Stimulated activated CD4-positive, alpha-beta T cell treated with anti-CD3 and anti-CD28 coated beads, TNF-alpha, amount 100 ng/mL, for 48 hours (primary cell): Measurements from ENCODE around the gene CTSF.
"Not testable (repeated sequence)": the region's sequence is repeated elsewhere in the genome, so short reads cannot be mapped to it uniquely, and the experiment has no call there.

Source experiments
- DNase-seq, 3 donors: peaks; one replicate each; pipeline ENCODE4 v3.0.0-alpha.2; 2020; ENCODE audit warnings: low read depth in 3 of 3

Gene CTSF

GRCh38 chr11:66589996-66590675 lies 21.7 kb upstream of the CTSF start:
- DNase-seq: no peak

DNA sequence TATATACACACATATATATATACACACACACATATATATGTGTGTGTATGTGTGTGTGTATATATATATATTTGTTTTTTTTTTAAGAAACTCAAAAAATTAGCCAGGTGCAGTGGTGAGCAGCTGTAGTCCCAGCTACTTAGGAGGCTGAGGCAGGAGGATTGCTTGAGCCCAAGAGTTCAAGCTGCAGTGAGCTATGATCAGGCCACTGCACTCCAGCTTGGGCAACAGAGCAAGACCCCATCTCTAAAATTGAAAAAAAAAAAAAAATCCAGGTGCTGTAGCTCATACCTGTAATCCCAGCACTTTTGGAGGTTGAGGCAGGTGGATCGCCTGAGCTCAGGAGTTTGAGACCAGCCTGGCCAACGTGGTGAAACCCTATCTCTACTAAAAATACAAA lies 20.9 kb upstream of the CTSF start:
- DNase-seq: not testable (repeated sequence)

DNA sequence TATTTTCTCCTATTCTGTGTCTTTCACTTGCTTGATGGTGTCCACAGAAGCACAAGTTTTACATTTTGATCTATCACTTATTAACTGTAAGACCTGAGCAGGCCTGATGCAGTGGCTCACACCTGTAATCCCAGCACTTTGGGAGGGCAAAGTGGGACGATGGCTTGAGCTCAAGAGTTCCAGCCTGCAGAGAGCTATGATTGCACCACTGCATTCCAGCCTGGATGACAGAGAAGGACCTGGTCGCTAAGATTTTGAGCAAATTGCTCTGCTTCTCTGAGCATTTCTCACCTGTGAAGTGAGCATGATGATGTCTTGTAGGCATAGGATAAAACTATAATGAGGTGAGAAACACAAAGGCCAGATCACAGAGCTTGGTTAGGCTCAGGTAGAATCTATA lies 17.7 kb upstream of the CTSF start:
- no peak for DNase-seq

- not testable (repeated sequence) for DNase-seq
Observed at GRCh38 chr11:66585447-66585846, 17.0 kb upstream of the CTSF start.

- DNase-seq: not testable (repeated sequence)
Observed at GRCh38 chr11:66582565-66583147, 14.2 kb upstream of the CTSF start.

DNA sequence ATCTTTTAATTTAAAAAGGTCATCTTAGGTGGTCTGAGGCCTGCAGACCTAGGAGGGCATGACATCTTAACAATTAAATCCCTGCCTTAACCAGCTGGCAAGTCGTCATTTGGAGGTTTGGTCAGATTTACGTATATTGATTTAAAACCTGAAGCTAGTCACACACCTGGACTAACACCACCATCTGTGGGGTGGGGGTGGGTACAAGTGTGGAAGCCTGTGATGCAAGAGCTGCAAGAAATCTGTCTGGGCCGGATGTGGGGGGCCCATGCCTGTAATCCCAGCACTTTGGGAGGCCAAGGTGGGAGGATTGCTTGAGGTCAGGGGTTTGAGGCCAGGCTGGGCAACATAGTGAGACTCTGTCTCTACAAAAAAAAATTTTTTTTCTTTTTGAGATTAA lies 12.9 kb upstream of the CTSF start:
- no peak for DNase-seq

DNA sequence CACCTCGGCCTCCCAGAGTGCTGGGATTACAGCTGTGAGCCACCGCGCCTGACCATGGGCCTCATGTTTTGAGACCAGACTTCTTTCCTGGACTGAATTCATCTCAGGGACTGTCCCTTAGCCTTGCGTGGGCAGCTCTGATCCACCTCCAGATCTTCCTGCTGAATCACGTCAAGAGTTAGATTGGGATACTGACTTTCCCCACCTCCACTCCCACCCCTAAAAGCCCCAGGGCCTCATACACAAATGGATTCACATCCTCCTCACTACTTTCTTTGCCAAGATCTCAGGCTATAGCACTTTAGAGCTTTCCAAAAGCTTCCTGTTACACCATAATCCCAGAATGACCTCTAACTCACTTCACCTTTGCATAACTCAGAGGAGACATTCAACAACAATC lies 12.4 kb upstream of the CTSF start:
- DNase-seq: no peak

GRCh38 chr11:66579017-66579606 lies 10.7 kb upstream of the CTSF start:
- peak; percentile 66 to 80 (median 76) for DNase-seq

GRCh38 chr11:66570850-66571180 lies 2.4 kb upstream of the CTSF start:
- DNase-seq: no peak

DNA sequence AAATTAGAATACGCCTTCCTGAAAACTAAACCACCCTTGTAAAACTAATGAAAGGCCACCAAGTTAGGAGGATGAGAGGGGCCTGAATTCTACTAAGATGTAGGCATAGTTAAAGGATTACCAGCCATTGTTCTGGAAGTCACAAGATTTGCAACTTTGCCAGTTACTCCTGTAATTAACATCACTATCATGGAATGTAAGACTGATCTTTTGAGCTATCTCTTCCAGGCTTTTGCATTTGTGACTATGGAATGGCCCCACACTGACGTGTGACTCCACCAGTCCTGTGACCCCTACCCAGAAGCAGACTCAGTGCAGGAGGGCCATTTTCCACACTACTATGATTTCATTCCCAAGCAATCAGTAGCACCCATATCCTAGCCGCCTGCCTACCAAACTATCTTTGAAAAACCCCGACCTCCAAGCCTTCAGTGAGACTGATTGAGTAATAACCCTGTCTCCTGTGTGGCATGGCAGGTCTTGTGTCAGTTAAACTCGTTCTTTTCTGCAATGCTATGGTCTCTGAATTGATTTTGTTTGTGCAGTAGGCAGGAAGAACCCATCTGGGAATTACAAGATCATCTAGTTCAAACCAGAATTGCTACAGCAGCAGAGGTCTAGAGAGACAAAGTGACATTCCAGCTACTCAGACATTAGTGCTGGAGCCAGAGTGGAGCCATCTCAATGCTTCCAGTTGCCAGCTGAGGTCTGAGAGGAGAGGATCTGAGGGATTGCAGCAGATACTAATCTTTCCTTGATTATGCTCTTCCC lies 1.9 kb upstream of the CTSF start:
- no peak for DNase-seq

DNA sequence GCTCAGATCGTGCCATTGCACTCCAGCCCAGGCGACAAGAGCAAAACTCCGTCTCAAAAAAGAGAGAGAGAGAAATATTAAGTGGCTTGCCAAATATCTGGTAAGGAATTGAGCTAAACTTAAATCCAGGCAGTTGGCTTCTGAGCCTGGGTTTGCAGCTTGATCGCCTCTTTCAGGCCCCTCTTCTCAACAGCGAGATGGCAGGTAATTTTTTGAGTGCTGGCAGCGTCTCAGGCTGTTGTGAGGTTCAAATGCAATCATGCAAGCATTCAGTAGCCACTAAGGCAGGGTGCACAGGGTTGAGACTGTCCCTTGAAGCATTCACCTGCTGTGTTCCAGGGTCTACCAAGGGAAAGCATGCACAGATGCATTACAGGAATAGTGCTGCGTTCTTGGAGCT lies 670 bp upstream of the CTSF start:
- no peak for DNase-seq

GRCh38 chr11:66567787-66568123 lies 651 bp downstream of the CTSF start:
- no peak for DNase-seq

DNA sequence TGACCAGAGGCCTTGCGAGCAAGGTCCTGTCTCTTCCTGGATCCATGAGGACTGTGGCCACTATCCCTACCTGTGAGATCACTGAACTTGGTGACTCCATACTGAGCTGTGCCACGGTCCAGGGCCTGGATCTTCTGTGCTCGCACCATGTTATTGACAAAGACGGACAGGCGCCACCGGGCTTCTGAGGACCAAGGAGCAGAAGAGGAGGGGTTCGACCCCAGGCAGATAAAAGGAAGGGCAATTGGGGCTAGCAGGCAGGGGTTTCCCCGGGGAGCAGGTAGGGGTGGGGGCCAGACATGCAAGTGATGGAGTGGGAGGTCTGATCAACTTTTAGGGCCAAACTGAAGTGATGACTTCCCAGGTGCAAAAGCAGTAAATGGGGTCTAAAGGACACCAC lies 2.2 kb downstream of the CTSF start:
- DNase-seq: no peak

- DNase-seq: no peak
Observed at GRCh38 chr11:66564984-66565383, 3.4 kb downstream of the CTSF start.

GRCh38 chr11:66564538-66564937 lies 3.9 kb downstream of the CTSF start:
- no peak for DNase-seq

- DNase-seq: no peak
Observed at GRCh38 chr11:66563832-66564231, 4.6 kb downstream of the CTSF start.

GRCh38 chr11:66562907-66563583 lies 5.4 kb downstream of the CTSF start:
- no peak for DNase-seq

GRCh38 chr11:66562275-66562674 lies 6.1 kb downstream of the CTSF start:
- DNase-seq: no peak

- no peak for DNase-seq
Observed at GRCh38 chr11:66561975-66562248, 6.5 kb downstream of the CTSF start.

DNA sequence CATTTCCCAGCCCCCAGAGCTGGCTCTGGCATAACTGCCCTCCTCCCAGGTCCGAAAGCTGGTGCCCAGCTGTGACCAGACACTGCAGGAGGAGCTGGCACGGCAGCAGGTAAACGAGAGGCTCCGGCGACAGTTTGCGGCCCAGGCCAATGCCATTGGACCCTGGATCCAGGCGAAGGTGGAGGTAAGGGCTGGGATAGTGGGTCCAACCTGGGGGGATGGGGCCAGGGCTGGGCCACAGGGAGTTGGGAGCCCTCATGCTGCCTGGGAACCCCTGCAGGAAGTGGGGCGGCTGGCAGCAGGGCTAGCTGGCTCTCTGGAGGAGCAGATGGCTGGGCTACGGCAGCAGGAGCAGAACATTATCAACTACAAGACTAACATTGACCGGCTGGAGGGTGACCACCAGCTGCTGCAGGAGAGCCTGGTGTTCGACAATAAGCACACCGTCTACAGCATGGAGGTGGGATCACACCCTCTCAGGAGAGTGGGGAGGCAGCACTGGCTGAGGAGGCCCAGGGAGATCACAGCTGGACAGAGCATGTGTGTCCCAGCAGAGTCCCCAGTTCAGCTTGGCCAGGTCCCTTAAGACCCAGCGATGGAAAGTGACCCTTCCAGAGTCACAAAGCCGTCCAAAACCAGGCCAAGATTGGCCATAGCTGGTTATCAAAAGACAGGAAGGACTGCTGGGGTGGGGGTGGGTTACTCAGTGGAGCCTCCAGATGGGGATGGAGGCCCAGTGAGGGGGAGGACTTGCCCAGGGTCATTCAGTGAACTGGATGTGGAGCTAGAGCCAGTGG lies 7.0 kb downstream of the CTSF start:
- DNase-seq: no peak

- no peak for DNase-seq
Observed at GRCh38 chr11:66559866-66560676, 8.3 kb downstream of the CTSF start.
